Stimulated activated CD4-positive, alpha-beta T cell treated with anti-CD3 and anti-CD28 coated beads, Interleukin-12 subunit alpha, Interleukin-12 subunit beta, amount 100 ng/mL, for 4 hours (primary cell): ENCODE measurements around the gene PCED1B.
"Not testable (repeated sequence)": the region's sequence is repeated elsewhere in the genome, so short reads cannot be mapped to it uniquely, and the experiment has no call there.

ENCODE experiments used
- DNase-seq: peaks from one replicate; pipeline ENCODE4 v3.0.0-alpha.2; 2020

PCED1B gene

DNA sequence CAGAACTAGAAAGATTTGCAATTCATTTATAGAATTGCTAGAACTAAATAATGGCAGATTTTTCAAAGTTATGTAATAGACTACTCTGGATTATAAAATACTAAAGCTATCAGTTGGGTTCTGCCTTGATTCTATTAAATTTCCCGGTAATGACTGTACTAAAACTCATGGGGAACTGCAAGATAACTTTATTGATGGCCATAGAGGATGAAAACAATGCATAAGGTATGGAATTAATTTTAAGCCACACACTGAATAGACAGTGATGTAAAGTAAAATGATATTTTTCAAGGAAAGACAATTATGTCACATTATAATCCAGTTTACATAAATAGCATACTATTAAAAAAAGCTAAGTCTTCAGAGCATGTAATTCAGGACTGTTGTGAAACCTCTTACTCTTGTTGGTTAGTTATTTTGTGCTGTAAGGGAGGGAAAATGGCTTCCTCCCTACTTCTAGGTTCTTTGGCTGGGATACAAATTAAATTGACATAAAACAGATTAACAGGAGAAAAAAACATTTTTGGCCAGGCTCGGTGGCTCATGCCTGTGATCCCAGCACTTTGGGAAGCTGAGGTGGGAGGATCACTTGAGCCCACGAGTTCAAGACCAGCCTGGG, 134.7 kb downstream of the PCED1B start:
- no peak for DNase-seq

DNA sequence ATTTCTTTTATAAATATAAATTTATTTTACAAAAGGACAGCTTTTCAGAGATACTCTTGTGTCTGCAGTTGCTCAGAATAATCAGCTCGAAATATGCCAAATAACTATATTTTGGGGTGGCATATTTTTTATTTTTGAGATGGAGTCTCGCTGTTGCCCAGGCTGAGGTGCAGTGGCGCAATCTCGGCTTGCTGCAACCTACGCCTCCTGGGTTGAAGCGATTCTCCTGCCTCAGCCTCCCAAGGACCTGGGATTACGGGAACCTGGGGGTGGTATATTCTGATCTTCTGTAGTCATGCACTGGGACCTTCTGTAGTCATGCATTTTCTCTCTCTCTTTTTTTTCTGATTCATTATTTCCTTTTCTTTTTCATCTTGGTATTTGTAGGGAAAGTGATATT, 135.3 kb downstream of the PCED1B start:
- DNase-seq, result peak; percentile 49

GRCh38 chr12:47216150-47216677, 136.8 kb downstream of the PCED1B start:
- peak; percentile 45 for DNase-seq

- DNase-seq, result not testable (repeated sequence)
Observed at GRCh38 chr12:47217595-47217869, 138.1 kb downstream of the PCED1B start.

DNA sequence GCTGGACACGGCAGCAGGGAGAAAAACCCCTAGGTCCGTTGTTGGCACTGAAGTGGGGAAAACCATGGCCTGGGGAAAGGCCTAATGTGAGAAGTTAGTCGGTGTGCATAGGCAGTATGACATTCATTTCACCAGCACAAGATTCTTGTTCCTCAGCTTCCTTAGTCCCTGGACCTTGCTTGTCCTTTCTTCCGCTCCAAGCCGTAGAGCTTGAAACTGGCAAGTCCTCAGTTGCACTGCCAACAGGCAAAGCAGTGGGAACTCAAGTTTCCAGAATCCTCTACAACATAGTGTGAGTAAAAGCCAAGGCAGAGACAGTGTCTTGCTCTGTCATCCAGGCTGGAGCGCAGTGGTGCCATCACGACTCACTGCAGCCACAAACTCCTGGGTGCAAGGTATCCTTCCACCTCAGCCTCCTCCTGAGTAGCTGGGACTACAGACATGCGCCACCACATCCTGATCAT, 138.8 kb downstream of the PCED1B start:
- DNase-seq, result no peak

- no peak for DNase-seq
Observed at GRCh38 chr12:47219243-47219642, 139.8 kb downstream of the PCED1B start.

DNA sequence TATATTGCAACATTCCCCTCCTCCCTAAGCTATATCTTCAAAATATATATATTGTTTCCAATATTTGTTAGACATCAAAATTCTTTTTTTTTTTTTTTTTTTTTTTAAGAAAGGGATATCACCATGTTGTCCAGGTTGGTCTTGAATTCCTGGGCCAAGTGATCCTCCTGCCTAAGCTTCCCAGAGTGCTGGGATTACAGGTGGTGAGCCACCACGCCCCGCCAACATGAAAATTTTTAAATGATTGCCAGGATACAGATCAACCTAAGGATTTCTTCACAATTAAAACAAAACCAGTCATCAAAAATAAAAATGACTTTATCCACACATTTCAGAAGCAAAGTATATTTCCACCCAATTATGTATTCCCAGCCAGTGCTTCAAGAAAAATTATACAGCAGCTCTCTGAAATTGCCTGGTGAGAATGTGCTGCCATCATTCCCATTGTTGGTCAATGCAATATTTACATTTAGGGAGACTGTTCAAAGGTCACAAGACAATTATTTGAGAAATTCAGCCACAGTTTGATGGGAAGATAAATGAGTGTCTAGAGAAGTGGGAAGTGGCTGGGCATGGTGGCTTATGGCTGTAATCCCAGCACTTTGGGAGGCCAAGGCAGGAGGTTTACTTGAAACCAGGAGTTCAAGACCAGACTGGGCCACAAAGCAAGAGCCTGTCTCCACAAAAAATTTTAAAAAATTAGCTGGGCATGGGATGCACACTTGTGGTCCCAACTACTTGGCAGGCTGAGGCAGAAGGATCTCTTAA, 142.0 kb downstream of the PCED1B start:
- no peak for DNase-seq

DNA sequence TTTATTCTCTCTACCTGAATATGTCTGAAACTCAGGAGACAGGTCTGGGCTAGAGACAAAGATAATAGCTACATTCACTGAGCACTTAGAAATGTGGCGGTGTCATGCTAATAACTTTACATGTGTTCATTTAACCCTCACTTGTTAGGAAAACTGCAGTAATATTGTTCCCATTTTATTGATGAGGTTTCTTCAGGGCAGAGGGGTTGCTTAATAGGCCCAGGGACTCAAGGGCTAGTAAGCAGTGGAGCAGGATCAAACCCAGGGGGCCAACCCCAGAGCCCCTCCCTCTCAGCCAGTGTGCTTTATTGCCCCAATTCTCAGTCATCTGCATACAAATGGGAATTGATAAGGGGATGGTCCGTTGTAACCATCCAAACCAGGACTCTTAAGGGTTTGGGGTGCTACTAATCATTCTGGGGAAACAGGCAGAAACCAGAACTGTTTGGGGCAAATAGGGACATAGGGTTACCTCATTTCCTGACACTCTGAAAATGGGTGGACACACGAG, 143.2 kb downstream of the PCED1B start:
- DNase-seq, result no peak

- DNase-seq, result no peak
Observed at GRCh38 chr12:47223031-47223847, 143.8 kb downstream of the PCED1B start.

DNA sequence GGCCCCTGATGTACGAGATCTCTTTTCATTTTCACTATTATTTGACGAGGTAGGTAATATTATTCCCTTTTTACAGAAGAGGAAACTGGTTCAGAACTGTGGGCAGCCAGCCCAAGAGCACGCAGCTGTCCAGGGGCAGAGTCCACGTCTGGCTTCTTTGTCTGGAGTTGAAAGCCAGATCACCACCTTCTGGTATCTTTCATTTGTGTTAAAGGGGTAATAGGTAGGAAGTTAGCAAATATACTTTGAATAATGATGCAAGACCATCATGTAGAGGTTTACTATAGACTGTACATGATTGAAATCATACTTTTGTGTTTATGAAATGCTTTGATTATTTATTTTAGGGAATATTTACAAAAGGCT, 144.4 kb downstream of the PCED1B start:
- DNase-seq, result no peak

GRCh38 chr12:47224563-47225133, 145.2 kb downstream of the PCED1B start:
- no peak for DNase-seq

DNA sequence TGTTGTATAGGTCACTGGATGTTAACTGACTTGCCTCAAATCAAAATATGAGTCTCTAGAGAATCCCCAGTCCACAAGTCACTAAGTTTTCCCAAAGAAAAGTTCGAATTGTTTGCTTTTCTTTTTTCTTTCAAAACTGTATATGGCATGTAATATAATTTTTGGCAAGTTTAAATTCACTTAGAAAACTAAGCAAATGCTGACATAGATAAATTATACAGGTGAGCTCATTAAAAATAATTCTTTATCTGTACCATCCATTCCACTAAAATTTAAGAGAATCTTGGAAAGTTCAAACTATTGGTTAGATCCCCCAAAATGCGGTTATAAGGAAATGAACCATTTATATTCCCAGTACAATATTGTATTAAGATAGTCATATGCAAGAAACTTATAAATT, 145.9 kb downstream of the PCED1B start:
- no peak for DNase-seq

- no peak for DNase-seq
Observed at GRCh38 chr12:47226199-47226598, 146.8 kb downstream of the PCED1B start.

GRCh38 chr12:47228802-47229201, 149.4 kb downstream of the PCED1B start:
- no peak for DNase-seq

DNA sequence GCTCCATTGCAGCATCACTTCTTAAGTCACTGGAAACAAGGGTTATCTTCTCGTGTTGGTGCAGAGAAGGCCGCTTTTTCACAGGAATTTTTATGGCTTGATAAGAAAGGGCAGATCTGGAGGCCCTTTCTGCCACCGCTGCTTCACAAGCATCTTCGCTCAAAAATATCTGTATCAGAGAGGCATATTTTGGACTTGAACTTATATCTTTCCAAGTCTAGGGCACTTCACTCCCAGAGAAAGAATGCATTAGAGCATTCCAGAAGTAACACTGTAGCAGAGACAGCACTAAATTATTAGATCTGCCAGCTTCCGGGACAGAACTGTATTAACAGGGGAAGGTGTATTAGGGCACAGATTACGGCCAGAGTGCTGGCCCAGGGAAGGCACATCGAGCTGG, 152.0 kb downstream of the PCED1B start:
- no peak for DNase-seq

- no peak for DNase-seq
Observed at GRCh38 chr12:47234576-47235141, 155.2 kb downstream of the PCED1B start.

DNA sequence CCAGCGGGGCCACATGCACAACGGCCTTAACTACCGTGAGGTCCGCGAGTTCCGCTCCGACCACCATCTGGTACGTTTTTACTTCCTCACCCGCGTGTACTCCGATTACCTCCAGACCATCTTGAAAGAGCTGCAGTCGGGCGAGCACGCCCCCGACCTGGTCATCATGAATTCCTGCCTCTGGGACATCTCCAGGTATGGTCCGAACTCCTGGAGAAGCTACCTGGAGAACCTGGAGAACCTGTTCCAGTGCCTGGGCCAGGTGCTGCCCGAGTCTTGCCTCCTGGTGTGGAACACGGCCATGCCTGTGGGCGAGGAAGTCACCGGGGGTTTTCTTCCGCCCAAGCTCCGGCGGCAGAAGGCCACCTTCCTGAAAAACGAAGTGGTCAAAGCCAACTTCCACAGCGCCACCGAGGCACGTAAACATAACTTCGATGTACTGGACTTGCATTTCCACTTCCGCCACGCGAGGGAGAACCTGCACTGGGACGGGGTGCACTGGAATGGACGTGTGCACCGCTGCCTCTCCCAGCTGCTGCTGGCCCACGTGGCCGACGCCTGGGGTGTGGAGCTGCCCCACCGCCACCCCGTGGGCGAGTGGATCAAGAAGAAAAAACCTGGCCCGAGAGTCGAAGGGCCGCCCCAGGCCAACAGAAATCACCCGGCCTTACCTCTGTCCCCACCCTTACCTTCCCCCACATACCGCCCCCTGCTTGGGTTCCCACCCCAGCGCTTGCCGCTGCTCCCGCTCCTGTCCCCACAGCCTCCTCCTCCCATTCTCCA, 156.0 kb downstream of the PCED1B start:
- DNase-seq, result no peak

- no peak for DNase-seq
Observed at GRCh38 chr12:47236109-47236714, 156.8 kb downstream of the PCED1B start.

GRCh38 chr12:47237751-47238211, 158.4 kb downstream of the PCED1B start:
- no peak for DNase-seq

DNA sequence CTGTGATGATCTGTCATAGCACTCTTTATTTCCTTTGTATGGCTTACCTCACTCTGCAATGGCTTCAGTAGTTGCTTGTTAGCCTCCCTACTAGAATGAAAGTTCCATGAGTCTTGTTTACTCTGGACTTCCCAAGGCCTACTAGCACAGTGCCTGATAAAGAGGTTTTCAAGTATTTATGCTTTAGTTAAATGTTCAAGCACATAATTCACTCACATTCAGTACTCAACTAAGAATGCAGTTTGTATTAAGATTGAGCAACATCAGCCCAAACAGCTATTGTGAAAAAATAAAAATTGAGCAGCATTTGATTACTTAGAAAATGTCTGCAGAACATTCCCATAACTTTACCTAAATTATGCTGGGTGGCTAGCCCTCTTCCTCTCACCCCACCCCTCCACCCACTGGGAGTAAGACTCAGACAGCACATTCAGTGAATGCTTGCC, 159.3 kb downstream of the PCED1B start:
- DNase-seq, result no peak

GRCh38 chr12:47242426-47242825, 163.0 kb downstream of the PCED1B start:
- no peak for DNase-seq
